Hematopoietic multipotent progenitor cell treated with erythropoietin and hydrocortisone succinate and interleukin-3 and kit ligand, for 6 days (in vitro differentiated cells): ENCODE measurements around the gene PITHD1.
"Not testable (repeated sequence)": the region's sequence is repeated elsewhere in the genome, so short reads cannot be mapped to it uniquely, and the experiment has no call there.

Experiments used
- DNase-seq: peaks from one replicate; pipeline ENCODE4 v3.0.0-alpha.2; 2015

The PITHD1 gene

GRCh38 chr1:23799570-23800399 is 21.6 kb downstream of the PITHD1 start:
- peak; percentile 72 for DNase-seq

DNA sequence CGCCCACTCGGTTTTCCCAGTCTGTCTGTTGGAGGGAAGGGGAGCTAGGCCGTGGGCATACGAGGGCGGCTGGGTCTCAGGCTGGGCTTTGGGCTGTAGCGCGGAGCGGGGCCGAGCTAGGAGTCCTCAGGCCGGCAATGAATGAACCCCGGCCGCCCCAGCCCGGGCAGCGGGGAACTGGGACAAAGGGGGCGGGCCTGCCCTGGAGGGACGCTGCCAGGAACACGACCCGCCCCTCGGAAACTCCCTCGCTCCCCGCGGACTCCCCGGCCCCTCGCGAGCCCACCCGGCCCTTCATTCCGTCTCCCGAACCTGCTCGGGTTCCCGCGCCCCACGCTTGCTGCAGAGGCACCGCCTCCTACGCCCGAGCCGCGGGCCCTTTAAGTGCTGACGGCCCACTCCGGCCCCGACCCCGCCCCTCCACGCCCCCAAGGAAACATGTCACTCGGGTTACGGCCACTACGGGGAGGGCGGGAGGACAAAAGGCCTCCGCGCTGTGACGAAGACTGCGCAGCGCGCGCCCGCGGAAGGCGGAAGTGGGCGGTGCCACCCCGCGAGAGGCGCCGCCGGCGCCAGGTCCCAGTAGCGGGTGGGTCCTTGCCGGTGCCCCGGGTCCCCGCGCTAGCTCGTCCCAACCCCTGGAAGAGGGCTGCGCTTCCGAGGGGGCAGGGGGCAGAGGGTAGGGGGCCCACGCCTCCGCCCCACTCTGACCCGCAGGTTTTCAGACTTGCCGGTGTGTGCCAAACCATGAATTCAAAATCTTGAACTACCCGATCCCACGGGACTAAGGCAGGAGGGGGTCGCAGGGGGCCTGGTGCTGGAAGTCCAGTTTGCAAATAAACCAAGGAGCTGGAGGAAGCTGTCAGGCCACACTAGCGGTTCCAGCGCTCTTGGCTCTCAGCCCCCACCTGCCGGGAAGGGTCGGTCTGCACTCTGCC is 22.5 kb downstream of the PITHD1 start, which contains the start of gene GALE:
Gene GALE, minus strand, starts transcription at position 355 of the 938 bp plus-strand sequence. CDS start 1,747 bp downstream, outside the sequence.
- DNase-seq = peak; percentile 98

GRCh38 chr1:23801338-23801748 is 23.1 kb downstream of the PITHD1 start:
- no peak for DNase-seq

GRCh38 chr1:23801876-23802275 is 23.7 kb downstream of the PITHD1 start:
- no peak for DNase-seq

- peak; percentile 18 for DNase-seq
These were observed 24.7 kb downstream of the PITHD1 start for GRCh38 chr1:23802809-23803342.

DNA sequence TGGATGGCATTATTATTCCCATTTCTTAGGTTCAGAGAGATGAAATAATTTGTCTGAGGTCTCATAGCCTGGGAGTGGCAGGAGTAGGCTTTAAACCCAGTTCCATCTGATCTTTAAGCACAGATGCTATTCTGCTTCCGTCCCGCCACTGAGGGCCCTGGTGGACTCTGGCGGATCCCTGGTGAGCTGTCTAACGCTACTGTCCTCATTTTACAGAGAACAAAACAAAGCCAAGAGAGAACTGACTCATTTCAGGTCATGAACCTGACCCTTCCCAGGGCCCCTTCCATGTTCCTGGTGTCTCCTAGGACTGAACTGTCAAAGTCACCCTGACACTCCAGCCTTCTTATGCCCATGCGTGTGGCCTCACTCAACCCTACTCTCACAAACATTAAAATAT is 25.5 kb downstream of the PITHD1 start:
- DNase-seq = no peak

DNA sequence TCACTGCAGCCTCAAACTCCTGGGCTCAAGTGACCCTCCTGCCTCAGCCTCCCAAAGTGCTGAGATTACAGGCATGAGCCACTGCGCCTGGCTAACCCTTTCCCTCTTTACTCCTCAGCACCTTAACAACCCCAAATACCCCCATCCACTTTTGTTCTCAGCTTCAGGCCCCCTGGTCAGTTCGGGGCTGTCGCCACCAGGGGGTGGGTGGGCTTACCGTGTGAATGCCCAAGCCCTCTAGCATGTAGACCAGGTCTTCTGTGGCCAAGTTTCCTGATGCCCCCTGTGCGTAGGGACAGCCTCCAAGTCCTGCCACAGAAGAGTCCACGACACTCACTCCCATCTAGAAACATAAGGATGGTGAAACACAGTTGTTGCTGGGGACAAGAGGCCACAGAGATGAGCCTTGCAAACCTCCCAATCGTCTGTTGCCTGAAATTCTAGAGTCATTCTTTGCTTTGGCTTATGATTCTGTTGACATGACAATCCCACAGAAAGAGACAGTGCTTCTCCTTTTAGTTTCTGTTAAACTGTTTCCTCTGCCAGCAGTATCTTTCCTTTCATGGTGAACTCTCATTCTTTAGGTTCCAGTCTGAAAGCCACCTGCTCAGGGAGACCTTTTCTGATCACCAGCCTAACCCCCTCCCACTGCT is 26.1 kb downstream of the PITHD1 start:
- DNase-seq = peak; percentile 14

- no peak for DNase-seq
These were observed 26.8 kb downstream of the PITHD1 start for GRCh38 chr1:23805025-23805424.

DNA sequence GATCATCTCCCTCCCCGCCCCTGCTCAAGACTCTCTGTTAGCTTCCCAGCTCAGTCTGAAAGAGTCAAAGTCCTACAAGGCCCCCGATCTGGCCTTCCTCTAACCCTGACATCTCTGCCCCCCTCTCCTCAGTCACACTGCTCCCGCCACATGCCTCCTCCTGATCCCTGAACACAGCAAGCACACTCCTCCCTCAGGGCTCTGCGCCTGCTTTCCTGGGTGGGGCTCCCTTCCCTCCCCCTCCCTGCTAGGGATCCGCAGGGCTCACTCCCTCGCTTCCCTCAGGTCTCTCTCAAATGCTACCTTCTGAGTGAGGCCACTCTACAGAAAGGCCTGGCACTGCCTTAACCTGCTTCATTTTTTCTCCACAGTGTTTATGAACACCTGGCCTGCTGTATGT is 28.1 kb downstream of the PITHD1 start:
- DNase-seq = no peak

GRCh38 chr1:23807453-23807852 is 29.2 kb downstream of the PITHD1 start:
- peak; percentile 60 for DNase-seq

DNA sequence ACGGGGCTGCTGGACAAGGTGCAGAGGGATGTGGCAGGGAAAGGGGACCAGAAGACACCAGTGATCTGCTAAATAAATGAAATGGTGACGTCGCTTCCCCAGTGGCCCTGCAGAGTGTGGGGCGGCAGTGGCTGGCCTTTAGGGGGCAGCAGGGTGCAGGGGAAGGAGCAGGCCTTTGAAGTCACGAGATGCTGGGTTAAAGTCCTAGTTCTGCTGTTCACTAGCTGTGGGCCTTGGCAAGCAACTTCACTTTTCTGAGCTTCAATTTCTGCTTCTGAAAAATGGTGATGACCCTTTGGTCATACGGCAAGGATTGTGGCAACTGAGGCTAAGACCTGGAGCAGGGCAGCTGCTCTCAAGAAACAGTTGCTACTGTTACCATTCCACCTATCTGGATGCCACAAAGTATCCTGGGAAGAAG is 31.5 kb downstream of the PITHD1 start:
- DNase-seq = peak; percentile 96

DNA sequence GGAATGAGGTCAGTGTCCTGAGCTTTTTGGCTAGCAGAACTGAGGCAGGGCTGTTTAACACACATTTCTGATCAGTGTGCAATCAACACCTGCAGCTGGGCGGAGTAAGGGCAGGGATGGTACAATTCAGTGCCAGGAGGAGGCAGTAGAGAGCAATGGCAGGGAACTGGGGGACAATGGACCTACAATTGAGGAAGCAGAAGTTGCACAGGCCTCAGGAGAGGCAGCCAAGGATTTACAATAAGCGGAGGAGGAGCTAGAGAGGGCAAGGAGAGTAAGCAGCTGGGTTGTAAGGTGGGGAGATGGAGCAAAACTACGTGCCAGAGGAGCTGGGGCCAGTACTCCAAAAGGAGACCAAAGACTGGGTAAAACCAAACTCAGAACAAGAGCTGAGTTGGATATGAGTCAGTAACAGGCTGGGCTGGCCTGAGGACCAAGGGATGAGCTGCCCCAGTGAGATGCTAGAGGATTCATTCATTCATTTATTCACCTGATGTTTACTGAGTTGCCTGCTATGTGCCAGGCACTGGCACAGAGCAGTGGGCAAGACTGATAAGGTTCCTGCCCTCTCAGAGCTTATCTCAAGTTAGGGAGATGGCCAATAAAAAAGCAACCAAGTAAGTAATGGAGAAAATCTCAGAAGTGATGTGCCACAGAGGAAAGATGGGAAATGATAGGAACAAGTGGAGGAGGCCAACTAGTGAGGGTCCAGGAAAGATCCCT is 32.8 kb downstream of the PITHD1 start:
- DNase-seq = peak; percentile 89

GRCh38 chr1:23814016-23814415 is 35.8 kb downstream of the PITHD1 start:
- no peak for DNase-seq

DNA sequence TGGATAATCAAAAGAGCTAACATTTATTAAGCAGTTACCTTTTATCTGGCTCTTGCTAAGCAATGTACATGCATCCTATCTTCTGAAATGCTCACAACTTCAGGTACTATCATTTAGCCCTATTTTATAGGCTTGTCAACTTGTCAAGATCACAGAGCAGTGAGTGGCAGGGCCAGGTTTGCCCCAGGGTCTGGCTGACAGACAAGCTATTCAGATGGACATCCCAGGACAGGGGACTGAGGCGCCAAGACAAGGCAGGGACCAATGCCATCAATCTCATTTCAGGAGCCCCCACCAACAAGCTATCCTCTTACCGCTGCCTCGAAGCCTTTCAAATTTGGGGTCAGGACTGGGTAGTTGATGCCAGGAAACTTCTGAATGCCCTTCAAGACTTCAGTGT is 38.1 kb downstream of the PITHD1 start:
- DNase-seq = no peak

DNA sequence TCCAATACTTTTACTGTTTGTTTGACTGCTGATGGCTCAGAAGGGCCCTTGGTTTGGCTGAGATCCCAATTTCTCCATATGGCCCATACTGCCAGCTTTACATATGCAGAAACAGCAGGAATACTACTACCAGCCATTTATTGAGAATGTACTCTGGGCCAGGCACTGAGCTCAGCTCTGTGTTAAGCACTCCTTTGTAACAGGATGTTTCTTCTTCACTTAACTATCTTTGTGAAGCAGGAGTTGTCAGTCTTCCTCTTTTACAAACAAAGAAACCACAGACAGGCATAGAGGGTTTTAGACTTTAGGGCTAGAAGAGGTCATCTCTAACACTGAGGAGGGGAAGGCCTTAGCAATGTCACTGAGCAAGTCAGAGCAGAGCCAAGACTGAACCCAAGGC is 38.7 kb downstream of the PITHD1 start:
- DNase-seq = peak; percentile 58

DNA sequence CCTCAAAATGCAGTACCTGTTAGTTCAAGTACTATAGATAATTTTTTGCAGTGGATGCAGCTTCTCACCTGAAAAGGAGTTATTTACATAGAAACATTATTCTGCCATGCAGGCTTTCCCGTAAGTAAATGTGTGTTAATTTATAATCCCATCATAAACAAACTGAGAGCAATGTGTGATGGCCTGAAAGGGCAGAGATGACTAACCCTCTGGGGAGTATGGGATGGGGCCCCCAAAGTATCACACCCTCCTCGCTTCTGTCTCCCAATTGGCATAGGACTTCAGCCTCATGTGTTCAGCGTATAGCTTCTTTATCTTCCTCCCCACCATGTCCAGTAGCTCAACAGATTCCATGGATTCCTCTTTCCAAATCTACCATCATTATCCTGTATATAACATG is 39.4 kb downstream of the PITHD1 start:
- no peak for DNase-seq

- no peak for DNase-seq
These were observed 45.5 kb downstream of the PITHD1 start for GRCh38 chr1:23823767-23824166.

GRCh38 chr1:23824711-23825075 is 46.5 kb downstream of the PITHD1 start:
- DNase-seq = no peak

DNA sequence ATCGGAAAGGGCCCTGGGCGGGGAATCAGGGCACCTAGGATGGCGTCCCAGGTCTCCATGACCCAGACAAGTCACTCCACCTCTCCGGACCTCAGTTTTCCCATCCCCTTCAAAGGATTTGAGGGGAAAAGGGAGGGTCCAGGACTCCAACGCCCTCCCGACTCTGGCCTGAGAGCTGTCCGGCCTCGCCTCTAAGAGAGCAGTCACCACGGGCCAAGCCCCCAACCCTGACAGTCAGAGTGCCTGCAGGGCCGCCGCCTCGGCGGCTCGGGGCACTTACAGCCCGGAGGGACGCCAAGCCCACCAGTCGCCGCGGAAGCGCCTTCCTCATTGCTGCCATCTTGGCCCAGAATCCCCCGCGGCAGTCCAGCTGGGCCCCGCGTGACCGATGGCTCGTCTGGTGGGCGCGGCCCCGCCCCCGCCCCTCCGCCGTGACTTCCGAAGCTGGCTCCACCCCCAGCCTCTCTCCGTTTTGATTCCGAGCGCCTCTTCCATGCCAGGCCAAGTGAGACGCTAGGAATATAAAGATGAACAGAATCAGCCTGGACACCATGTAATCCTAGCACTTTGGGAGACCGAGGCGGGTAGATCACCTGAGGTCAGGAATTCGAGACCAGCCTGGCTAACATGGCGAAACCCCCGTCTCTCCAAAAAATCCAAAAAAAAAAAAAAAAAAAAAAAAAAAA is 47.0 kb downstream of the PITHD1 start, which contains the start of gene HMGCL:
Gene HMGCL, minus strand, starts transcription at position 354 of the 686 bp plus-strand sequence. Its CDS starts 14 bp downstream, at position 340.
- DNase-seq = peak; percentile 96

DNA sequence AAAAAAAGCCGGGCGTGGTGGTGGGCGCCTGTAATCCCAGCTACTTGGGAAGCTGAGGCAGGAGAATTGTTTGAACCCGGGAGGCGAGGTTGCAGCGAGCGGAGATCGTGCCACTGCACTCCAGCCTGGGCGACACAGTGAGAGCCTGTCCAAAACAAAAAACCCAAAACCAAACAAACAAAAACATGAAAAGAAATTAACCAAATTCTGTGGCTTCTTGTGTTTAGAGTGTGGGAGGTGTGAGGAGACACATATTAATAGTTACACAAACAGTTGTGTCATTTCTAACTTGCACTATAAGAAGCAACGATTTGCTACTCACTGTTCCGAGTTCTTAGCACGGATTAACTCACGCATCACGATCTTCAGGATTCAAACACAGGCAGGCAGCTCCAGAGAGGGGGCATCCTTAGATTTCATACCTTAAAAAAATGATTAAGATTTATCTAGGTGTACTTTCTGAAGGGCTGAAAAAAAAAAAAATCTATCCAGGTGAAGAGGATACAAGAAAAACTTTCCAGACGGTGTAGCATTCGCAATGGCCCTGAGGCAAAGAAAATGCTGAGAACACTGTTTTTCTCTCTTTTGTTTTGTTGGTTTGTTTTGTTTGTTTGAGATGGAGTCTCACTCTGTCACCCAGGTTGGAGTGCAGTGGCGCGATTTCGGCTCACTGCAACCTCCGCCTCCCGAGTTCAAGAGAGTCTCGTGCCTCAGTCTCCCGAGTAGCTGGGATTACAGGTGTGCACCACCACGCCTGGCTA is 47.7 kb downstream of the PITHD1 start:
- DNase-seq = peak; percentile 13

DNA sequence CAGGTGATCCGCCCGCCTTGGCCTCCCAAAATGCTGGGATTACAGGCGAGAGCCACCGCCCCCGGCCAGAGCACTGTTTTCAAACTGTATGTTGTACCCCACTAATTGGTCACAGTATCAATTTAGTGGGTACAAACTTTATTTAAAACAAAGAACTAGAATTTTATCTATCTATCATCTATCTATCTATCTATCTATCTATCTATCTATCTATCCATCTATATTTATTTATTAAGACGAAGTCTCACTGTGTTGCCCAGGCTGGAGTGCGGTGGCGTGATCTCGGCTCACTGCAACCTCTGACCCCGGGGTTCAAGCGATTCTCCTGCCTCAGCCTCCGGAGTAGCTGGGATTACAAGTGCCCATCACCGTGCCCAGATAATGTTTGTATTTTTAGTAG is 48.4 kb downstream of the PITHD1 start:
- DNase-seq = not testable (repeated sequence)
